ENCODE results near the gene HNRNPUL1.

- TF ChIP-seq FOS (IDR thresholded peaks at IDR 0.05; ENCODE audit: borderline replicate concordance, insufficient read depth, low read length) = no peak
- TF ChIP-seq CTCF (IDR thresholded peaks at IDR 0.05; ENCODE audit: extremely low read depth in 1 of 2, insufficient read depth in 1 of 2, low read depth in 1 of 2, low read length in 2 of 2) = no peak
- peak; percentile 77 for TF ChIP-seq POLR2A (IDR thresholded peaks at IDR 0.05; ENCODE audit: low read depth, low read length)
- TF ChIP-seq EZH2 (IDR thresholded peaks at IDR 0.05; ENCODE audit: borderline replicate concordance, low read depth, low read length, severe bottlenecking) = no peak
- peak; percentile 86 for TF ChIP-seq POLR2AphosphoS5 (IDR thresholded peaks at IDR 0.05; ENCODE audit: insufficient read depth, low read depth, low read length)
- no peak for TF ChIP-seq JUN (IDR thresholded peaks at IDR 0.05; ENCODE audit: borderline replicate concordance, insufficient read depth, insufficient read length, low read depth)
Observed at GRCh38 chr19:41218615-41219507, 45.3 kb upstream of the HNRNPUL1 start, which contains the start of gene AXL.

Data from endothelial cell of umbilical vein (primary cell).